Mesendoderm (in vitro differentiated cells): ENCODE measurements around the gene TMEM204.

Experiments
- DNase-seq: peaks from one replicate; pipeline ENCODE4 v3.0.0; 2013
- H2AK5ac ChIP-seq: 2 replicates; pipeline ENCODE4 v1.6.1; 2013; ENCODE audit warnings: low read length, inconsistent platforms
- H2BK120ac ChIP-seq: 2 replicates; pipeline ENCODE4 v1.6.1; 2013; ENCODE audit warnings: low read depth, mild to moderate bottlenecking, low read length, moderate library complexity, mixed read lengths
- H2BK15ac ChIP-seq: replicated peaks from 2 replicates; pipeline ENCODE4 v1.6.1; 2013; ENCODE audit warnings: low read depth, mild to moderate bottlenecking, moderate library complexity
- H2BK5ac ChIP-seq: 2 replicates; pipeline ENCODE4 v1.6.1; 2013; ENCODE audit warnings: low read length, inconsistent platforms
- H3K18ac ChIP-seq: 2 replicates; pipeline ENCODE4 v1.6.1; 2013; ENCODE audit warnings: mild to moderate bottlenecking, low read length, mixed read lengths
- H3K23ac ChIP-seq: one replicate; pipeline ENCODE4 v1.6.1; 2013; ENCODE audit warnings: low read length
- H3K27ac ChIP-seq: 2 replicates; pipeline ENCODE4 v1.5.1; 2013; ENCODE audit warnings: low read depth, mild to moderate bottlenecking, inconsistent platforms, low read length, moderate library complexity
- H3K27me3 ChIP-seq: 2 replicates; pipeline ENCODE4 v1.6.1; 2013; ENCODE audit warnings: low read length, control low read depth, mild to moderate bottlenecking, inconsistent platforms; ENCODE audit not compliant: insufficient read depth, poor library complexity
- H3K36me3 ChIP-seq: 2 replicates; pipeline ENCODE4 v1.6.1; 2013; ENCODE audit warnings: low read length, inconsistent platforms; ENCODE audit not compliant: control insufficient read depth, insufficient read depth
- H3K4ac ChIP-seq: one replicate; pipeline ENCODE4 v1.6.1; 2013; ENCODE audit warnings: low read depth, mild to moderate bottlenecking, low read length, moderate library complexity
- H3K4me1 ChIP-seq: 2 replicates; pipeline ENCODE4 v1.6.1; 2013; ENCODE audit warnings: low read depth, low read length, inconsistent platforms; ENCODE audit not compliant: control insufficient read depth
- H3K4me2 ChIP-seq: 2 replicates; pipeline ENCODE4 v1.6.1; 2013; ENCODE audit warnings: low read length
- H3K4me3 ChIP-seq: 2 replicates; pipeline ENCODE4 v1.5.1; 2013; ENCODE audit warnings: mild to moderate bottlenecking, low read length
- H3K56ac ChIP-seq: one replicate; pipeline ENCODE4 v1.6.1; 2013; ENCODE audit warnings: low read length
- H3K79me1 ChIP-seq: 2 replicates; pipeline ENCODE4 v1.6.1; 2013; ENCODE audit warnings: low read length, inconsistent platforms
- H3K79me2 ChIP-seq: 2 replicates; pipeline ENCODE4 v1.6.1; 2013; ENCODE audit warnings: mild to moderate bottlenecking, low read length; ENCODE audit not compliant: control insufficient read depth, insufficient read depth
- H3K9ac ChIP-seq: 2 replicates; pipeline ENCODE4 v1.6.1; 2013; ENCODE audit warnings: low read length, inconsistent platforms
- H4K5ac ChIP-seq: one replicate; pipeline ENCODE4 v1.6.1; 2013; ENCODE audit warnings: low read length
- H4K8ac ChIP-seq: one replicate; pipeline ENCODE4 v1.6.1; 2013; ENCODE audit warnings: low read depth, mild to moderate bottlenecking, control low read depth, low read length, moderate library complexity
- WGBS: extraction: QIAGEN DNeasy Blood & Tissue Kit; methylation state at CpG from one replicate; pipeline ENCODE4 v1.1.7; 2013; ENCODE audit warnings: low lambda C conversion rate, missing lambda C conversion rate; ENCODE audit not compliant: insufficient coverage; ENCODE audit errors: extremely low coverage; 5-methylcytosine and 5-hydroxymethylcytosine counted together

The TMEM204 gene

DNA sequence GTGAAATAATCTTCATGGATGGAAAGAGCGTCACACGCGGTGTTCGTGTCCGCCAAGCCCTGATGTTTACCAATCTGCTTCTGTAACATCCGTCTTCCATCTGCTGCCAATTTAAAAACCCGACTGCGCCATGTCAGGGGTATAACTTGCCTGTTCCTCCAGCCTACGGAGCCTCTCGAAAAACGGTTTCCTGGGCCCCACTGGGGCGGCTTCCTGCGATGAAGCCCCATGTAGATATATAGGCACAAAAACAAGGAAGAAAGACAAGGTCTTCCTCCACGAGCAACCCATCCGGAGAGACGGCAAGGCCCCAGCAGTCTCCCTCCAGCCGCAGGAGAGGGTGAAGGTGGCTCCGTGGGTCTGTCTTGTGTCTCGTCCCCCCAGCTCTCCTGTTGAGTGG is 44.8 kb upstream of the TMEM204 start, which contains the start of gene PTX4:
PTX4 (minus strand) TSS at position 326 of the 400 bp plus-strand sequence; CDS start at position 291, 35 bp downstream.
- no peak within 1 kb of the TSS for H2BK120ac ChIP-seq
- H3K4ac ChIP-seq, result no peak within 1 kb of the TSS
- no peak within 1 kb of the TSS for H4K5ac ChIP-seq
- no peak within 1 kb of the TSS for H3K9ac ChIP-seq
- no peak within 1 kb of the TSS for H3K23ac ChIP-seq
- H3K4me3 ChIP-seq, result no peak within 1 kb of the TSS
- no peaks in the 10 kb centered on the region for H3K79me1 ChIP-seq
- H3K27me3 ChIP-seq, result no peaks in the 10 kb centered on the region
- no peak within 1 kb of the TSS for H3K27ac ChIP-seq
- no peak within 1 kb of the TSS for H2AK5ac ChIP-seq
- no peaks in the 10 kb centered on the region for H3K4me1 ChIP-seq
- no peak within 1 kb of the TSS for H3K4me2 ChIP-seq
- H3K36me3 ChIP-seq, result no peaks in the 10 kb centered on the region
- no CpG with 5 or more reads among the region's 19 CpGs for WGBS
- H4K8ac ChIP-seq, result no peak within 1 kb of the TSS
- peaks cover under 1% of the 10 kb centered on the region for H3K79me2 ChIP-seq
- no peak for DNase-seq
- no peak within 1 kb of the TSS for H3K56ac ChIP-seq
- H2BK5ac ChIP-seq, result no peak within 1 kb of the TSS
- H2BK15ac ChIP-seq, result no peak within 1 kb of the TSS
- H3K18ac ChIP-seq, result no peak within 1 kb of the TSS

DNA sequence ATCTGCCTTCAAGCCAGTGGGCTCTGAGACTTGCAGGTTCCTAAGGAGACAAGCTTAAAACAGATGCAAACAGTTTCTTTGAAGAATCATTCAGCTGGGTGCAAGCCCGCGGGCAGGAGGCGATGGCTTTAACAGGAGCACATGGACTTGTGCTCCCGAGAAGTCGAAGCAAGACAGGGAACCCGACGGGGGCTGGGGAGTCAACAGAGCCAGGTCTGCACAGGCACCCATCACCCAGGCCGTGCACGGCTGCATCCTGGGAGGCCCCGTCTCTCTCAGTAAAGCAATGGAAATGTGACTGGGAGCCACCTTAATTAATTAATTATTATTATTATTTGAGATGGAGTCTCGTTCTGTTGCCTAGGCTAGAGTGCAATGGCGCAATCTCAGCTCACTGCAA is 44.4 kb upstream of the TMEM204 start:
- no peaks in the 10 kb centered on the region for H3K27me3 ChIP-seq
- no peak overlapping the region for H2BK120ac ChIP-seq
- no peaks in the 10 kb centered on the region for H3K4me1 ChIP-seq
- H4K8ac ChIP-seq, result no peak overlapping the region
- H2BK15ac ChIP-seq, result no peak overlapping the region
- H3K4ac ChIP-seq, result no peak overlapping the region
- H3K23ac ChIP-seq, result no peak overlapping the region
- H2AK5ac ChIP-seq, result no peak overlapping the region
- H3K4me2 ChIP-seq, result no peak overlapping the region
- H4K5ac ChIP-seq, result no peak overlapping the region
- no peak for DNase-seq
- no peak overlapping the region for H3K9ac ChIP-seq
- no peak overlapping the region for H3K56ac ChIP-seq
- no peak overlapping the region for H3K4me3 ChIP-seq
- H2BK5ac ChIP-seq, result no peak overlapping the region
- H3K79me2 ChIP-seq, result peaks cover 2% of the 10 kb centered on the region
- WGBS, result no CpG with 5 or more reads among the region's 12 CpGs
- no peak overlapping the region for H3K27ac ChIP-seq
- H3K36me3 ChIP-seq, result no peaks in the 10 kb centered on the region
- H3K18ac ChIP-seq, result no peak overlapping the region
- no peaks in the 10 kb centered on the region for H3K79me1 ChIP-seq

DNA sequence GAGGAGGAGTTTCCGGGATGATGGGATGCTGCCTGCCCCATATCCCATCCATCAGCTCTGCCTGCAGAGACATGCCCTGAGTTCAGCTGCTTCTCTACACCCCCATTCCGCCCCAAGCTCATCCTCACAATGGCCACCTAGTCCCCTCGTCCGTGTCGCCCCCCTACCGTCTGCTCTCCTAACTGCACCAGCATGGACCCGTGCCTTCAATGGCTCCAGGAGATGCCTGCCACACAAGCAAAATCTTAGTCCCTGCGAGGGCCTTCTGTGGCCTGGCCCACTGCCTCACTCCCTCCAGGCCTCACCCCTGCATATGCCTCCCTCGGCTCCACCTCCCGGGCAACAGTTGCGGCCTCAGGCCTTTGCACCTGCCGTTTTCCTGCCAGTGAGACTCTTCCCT is 42.1 kb upstream of the TMEM204 start:
- no peak overlapping the region for H2BK120ac ChIP-seq
- WGBS, result no CpG with 5 or more reads among the region's 12 CpGs

DNA sequence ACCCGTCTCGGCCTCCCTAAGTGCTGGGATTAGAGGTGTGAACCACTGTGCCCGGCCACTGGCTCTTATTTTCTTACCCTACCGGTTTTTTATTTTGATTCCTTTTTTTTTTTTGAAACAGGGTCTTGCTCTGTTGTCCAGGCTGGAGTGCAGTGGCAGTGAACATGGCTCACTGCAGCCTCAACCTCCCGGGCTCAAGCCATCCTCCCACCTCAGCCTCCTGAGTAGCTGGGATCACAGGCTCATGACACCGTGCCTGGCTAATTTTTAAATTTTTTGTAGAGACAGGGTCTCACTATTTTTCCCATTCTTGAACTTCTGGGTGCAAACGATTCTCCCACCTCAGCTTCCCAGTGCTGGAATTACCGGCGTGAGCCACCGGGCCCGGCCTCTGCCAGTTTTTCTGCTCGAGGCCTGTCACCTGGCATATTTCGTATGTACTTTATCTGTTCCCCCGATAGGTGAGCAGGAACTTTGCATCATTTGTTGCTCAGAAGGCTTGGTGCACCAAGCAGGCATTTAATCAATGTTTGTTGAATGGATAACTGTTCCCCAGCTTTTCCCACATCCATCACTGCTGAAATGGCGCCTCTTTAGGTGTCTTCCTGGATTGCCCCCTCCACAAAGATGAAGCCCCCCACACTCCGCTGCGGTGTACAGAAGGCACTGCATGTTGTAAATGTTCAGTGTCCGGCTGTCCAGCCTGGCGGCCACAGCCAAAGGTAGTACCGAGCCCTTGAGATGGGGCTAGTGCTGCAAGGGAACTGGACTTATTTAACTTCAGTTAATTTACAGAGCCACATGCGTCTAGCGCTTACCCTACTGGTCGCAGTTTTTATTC is 41.2 kb upstream of the TMEM204 start:
- H3K27ac ChIP-seq, result no peak overlapping the region
- no peak overlapping the region for H3K4me3 ChIP-seq
- H2BK5ac ChIP-seq, result no peak overlapping the region
- peak overlapping the region; percentile 96 for H3K4me2 ChIP-seq
- WGBS, result no CpG with 5 or more reads among the region's 23 CpGs
- no peak overlapping the region for H4K8ac ChIP-seq
- peaks cover 5% of the 10 kb centered on the region for H3K79me1 ChIP-seq
- no peak for DNase-seq
- peak overlapping the region; percentile 18 for H3K4ac ChIP-seq
- H3K18ac ChIP-seq, result no peak overlapping the region
- H3K36me3 ChIP-seq, result no peaks in the 10 kb centered on the region
- no peaks in the 10 kb centered on the region for H3K4me1 ChIP-seq
- H2BK15ac ChIP-seq, result no peak overlapping the region
- H3K23ac ChIP-seq, result no peak overlapping the region
- H4K5ac ChIP-seq, result no peak overlapping the region
- H2BK120ac ChIP-seq, result no peak overlapping the region
- H3K27me3 ChIP-seq, result no peaks in the 10 kb centered on the region
- peak overlapping the region; percentile 87 for H3K9ac ChIP-seq
- H3K79me2 ChIP-seq, result peaks cover 9% of the 10 kb centered on the region
- no peak overlapping the region for H2AK5ac ChIP-seq
- peak overlapping the region; percentile 92 for H3K56ac ChIP-seq

More for the DNA sequence above, 42.1 kb upstream of the TMEM204 start:
- H2AK5ac ChIP-seq, result no peak overlapping the region
- no peaks in the 10 kb centered on the region for H3K36me3 ChIP-seq
- H3K23ac ChIP-seq, result no peak overlapping the region
- H2BK5ac ChIP-seq, result no peak overlapping the region
- no peak overlapping the region for H2BK15ac ChIP-seq
- H3K27ac ChIP-seq, result no peak overlapping the region
- no peaks in the 10 kb centered on the region for H3K4me1 ChIP-seq
- no peak overlapping the region for H3K9ac ChIP-seq
- H3K4me2 ChIP-seq, result no peak overlapping the region
- no peak overlapping the region for H4K8ac ChIP-seq
- no peak overlapping the region for H3K4me3 ChIP-seq
- no peak overlapping the region for H3K4ac ChIP-seq
- peaks cover 9% of the 10 kb centered on the region for H3K79me2 ChIP-seq
- no peak overlapping the region for H3K18ac ChIP-seq
- H4K5ac ChIP-seq, result no peak overlapping the region
- peaks cover 5% of the 10 kb centered on the region for H3K79me1 ChIP-seq
- no peaks in the 10 kb centered on the region for H3K27me3 ChIP-seq
- no peak for DNase-seq
- H3K56ac ChIP-seq, result no peak overlapping the region

DNA sequence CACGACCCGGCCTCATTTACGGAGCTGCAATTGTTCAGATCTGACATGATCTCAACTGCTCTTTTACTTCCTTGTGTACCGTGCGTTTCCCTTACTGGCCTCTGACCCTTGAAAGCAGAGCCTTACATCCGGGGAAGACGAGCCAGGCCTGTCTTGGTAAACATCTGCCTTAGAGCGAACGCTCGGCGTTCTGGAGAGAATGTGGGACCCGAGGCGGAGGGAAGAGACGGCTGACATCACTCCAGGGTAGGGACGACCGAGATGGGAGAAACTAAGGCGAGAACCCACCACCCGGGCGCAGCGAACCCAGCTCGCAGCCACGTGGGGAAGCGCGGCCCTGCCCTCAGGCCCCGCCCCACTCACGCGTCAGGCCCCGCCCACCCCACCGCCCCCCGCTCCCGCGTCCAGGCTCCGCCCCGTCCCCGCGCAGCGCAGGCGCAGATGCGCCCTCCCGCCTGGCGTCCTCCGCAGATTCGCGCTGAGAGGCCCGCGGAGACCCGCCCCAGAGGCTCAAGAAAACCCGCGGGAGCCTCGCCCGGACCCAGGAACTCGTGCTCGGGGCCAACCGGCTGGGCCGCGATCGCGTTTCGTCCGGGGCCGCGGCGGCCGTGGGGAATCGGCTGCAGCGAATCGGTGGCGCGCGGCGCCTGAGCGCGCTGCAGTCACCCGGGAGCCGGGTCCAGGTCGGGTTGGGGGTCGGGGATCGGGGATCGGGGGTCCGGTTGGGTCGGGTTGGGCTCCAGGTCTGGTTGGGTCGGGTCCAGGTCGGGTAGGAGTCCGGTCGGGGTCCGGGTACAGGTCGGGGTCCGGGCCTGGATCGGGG is 40.3 kb upstream of the TMEM204 start, which contains the start of gene TELO2:
TELO2 (plus strand) TSS at position 438 of the 823 bp plus-strand sequence. CDS start 922 bp downstream, outside the sequence.
- Histone ChIP-seq H3K18ac (peak within 1 kb of the TSS; percentile 69), H3K9ac (peak within 1 kb of the TSS; percentile 88), H3K79me1 (peaks cover 5% of the 10 kb centered on the region), H3K4me3 (peak within 1 kb of the TSS; percentile 75), H3K4me1 (no peaks in the 10 kb centered on the region), H3K4me2 (peak within 1 kb of the TSS; percentile 96), H2BK5ac (no peak within 1 kb of the TSS), H3K27me3 (no peaks in the 10 kb centered on the region), H3K36me3 (no peaks in the 10 kb centered on the region), H3K27ac (no peak within 1 kb of the TSS), H3K4ac (peak within 1 kb of the TSS; percentile 44), H4K5ac (no peak within 1 kb of the TSS), H4K8ac (peak within 1 kb of the TSS; percentile 66), H2BK15ac (no peak within 1 kb of the TSS), H3K23ac (no peak within 1 kb of the TSS), H3K79me2 (peaks cover 9% of the 10 kb centered on the region), H3K56ac (peak within 1 kb of the TSS; percentile 92), H2BK120ac (no peak within 1 kb of the TSS), H2AK5ac (no peak within 1 kb of the TSS)
- DNase-seq, result peak; percentile 87
- WGBS, result no CpG with 5 or more reads among the region's 89 CpGs
